HepG2 (cell line): ENCODE measurements around the gene ZBTB9. TPM values are rescaled to one million over a fixed set of nuclear protein-coding genes. Genes with fewer than 3 reads are reported as not detected.

Experiments
- DNMT3B ChIP-seq: conservative IDR thresholded peaks from 2 replicates; pipeline ENCODE4 v1.6.1; 2016; ENCODE audit warnings: missing biosample characterization, control low read depth
- ESRRA ChIP-seq: sonication (generic); formaldehyde crosslinking; IDR thresholded peaks from 2 replicates; pipeline ENCODE4 v1.5.1; 2020; ENCODE audit warnings: mild to moderate bottlenecking, low read depth, missing genetic modification reagents
- IRX3 ChIP-seq: sonication (generic); formaldehyde crosslinking; IDR thresholded peaks from 2 replicates; pipeline ENCODE4 v1.8.1; 2023; ENCODE audit warnings: mild to moderate bottlenecking, low read depth, missing genetic modification reagents, borderline replicate concordance
- JDP2 ChIP-seq: sonication (generic); formaldehyde crosslinking; IDR thresholded peaks from 2 replicates; pipeline ENCODE4 v1.8.1; 2022; ENCODE audit warnings: missing genetic modification reagents, borderline replicate concordance
- KLF6 ChIP-seq: IDR thresholded peaks from 2 replicates; pipeline ENCODE4 v1.8.0; 2016; ENCODE audit warnings: missing biosample characterization, missing genetic modification reagents
- MED1 ChIP-seq: sonication (generic); formaldehyde crosslinking; IDR thresholded peaks from 2 replicates; pipeline ENCODE4 v1.4.0; 2020; ENCODE audit warnings: missing genetic modification reagents
- NCOA2 ChIP-seq: sonication (generic); formaldehyde crosslinking; IDR thresholded peaks from 2 replicates; pipeline ENCODE4 v1.8.0; 2022; ENCODE audit warnings: inconsistent platforms
- SALL1 ChIP-seq: sonication (generic); formaldehyde crosslinking; IDR thresholded peaks from 2 replicates; pipeline ENCODE4 v1.8.0; 2022; ENCODE audit warnings: mild to moderate bottlenecking, missing genetic modification reagents
- SOX13 ChIP-seq, 3 experiments: fragments of 450-650 bp in 1 of 3; sonication (generic) in 1 of 3; formaldehyde crosslinking in 1 of 3; IDR thresholded peaks in 2 of 3; conservative IDR thresholded peaks in 1 of 3; 2 replicates each; pipeline versions ENCODE4 v1.5.0 to v1.6.1; 2016 to 2020; ENCODE audit warnings: antibody characterized with exemption in 1 of 3, mild to moderate bottlenecking in 1 of 3, missing compliant biosample characterization in 1 of 3, missing genetic modification reagents in 1 of 3, moderate library complexity in 1 of 3
- SP1 ChIP-seq, 2 experiments: fragments of 450-650 bp in 1 of 2; sonication (generic) in 1 of 2; formaldehyde crosslinking in 1 of 2; IDR thresholded peaks; 2 replicates each; pipeline versions ENCODE4 v1.4.0 to v1.6.1; 2016 to 2020; ENCODE audit warnings: missing genetic modification reagents in 1 of 2
- ZBTB42 ChIP-seq: sonication (generic); formaldehyde crosslinking; IDR thresholded peaks from 2 replicates; pipeline ENCODE4 v1.5.0; 2020; ENCODE audit warnings: mild to moderate bottlenecking, missing genetic modification reagents
- ZBTB8A ChIP-seq: sonication (generic); formaldehyde crosslinking; IDR thresholded peaks from 2 replicates; pipeline ENCODE4 v1.4.0; 2020; ENCODE audit warnings: mild to moderate bottlenecking, low read depth, missing genetic modification reagents, borderline replicate concordance
- ZNF460 ChIP-seq: sonication (generic); formaldehyde crosslinking; IDR thresholded peaks from 2 replicates; pipeline ENCODE4 v1.5.1; 2020; ENCODE audit warnings: missing genetic modification reagents, mild to moderate bottlenecking, borderline replicate concordance
- ZNF629 ChIP-seq: sonication (generic); formaldehyde crosslinking; conservative IDR thresholded peaks from 2 replicates; pipeline ENCODE4 v1.5.0; 2020; ENCODE audit warnings: missing genetic modification reagents
- ZNF646 ChIP-seq: sonication (generic); formaldehyde crosslinking; IDR thresholded peaks from 2 replicates; pipeline ENCODE4 v1.9.0; 2021; ENCODE audit warnings: mild to moderate bottlenecking, missing genetic modification reagents
- polyA plus RNA-seq, 8 experiments: library from polyadenylated mRNA; depleted of rRNA in 3 of 8; stranded (reverse) in 7 of 8; unstranded in 1 of 8; fragments of >200 nt; fragmentation: Illumina TruSeq in 4 of 8; extraction: Trizol in 4 of 8; gene quantifications; 2 replicates each; pipeline versions ENCODE4 v1.2.1 to v1.2.3, GENCODE V29; 2011 to 2016; ENCODE audit warnings: low read depth in 4 of 8, missing spikeins in 1 of 8, mixed read lengths in 1 of 8; ENCODE audit not compliant: insufficient read depth in 1 of 8
- total RNA-seq, 5 experiments: library from RNA; depleted of rRNA; stranded (reverse); fragments of >200 nt; fragmentation: Illumina TruSeq; extraction: Trizol; gene quantifications; 2 replicates each; pipeline ENCODE4 v1.2.3, GENCODE V29; 2016; ENCODE audit warnings: low read depth in 1 of 5
- TF ChIP-seq, protein P1 (sequence below): sonication (generic); formaldehyde crosslinking; IDR thresholded peaks from 2 replicates; pipeline ENCODE4 v1.5.0; 2020; ENCODE audit warnings: mild to moderate bottlenecking, missing genetic modification reagents, borderline replicate concordance
- TF ChIP-seq, protein P2 (sequence below), 2 experiments: fragments of 450-650 bp in 1 of 2; sonication (generic) in 1 of 2; formaldehyde crosslinking; IDR thresholded peaks; 2 replicates each; pipeline versions ENCODE4 v1.5.0 to v1.8.0; 2020 to 2022; ENCODE audit warnings: mild to moderate bottlenecking in 1 of 2, missing genetic modification reagents in 1 of 2

ZBTB9 gene
- total and polyA plus RNA-seq, 2 of the 13 experiments (the other 11 are each of a cell fraction or from before 2014, with no cell fraction given), result 5.3 to 9.2 TPM

GRCh38 chr6:33425668-33426577, 28.5 kb upstream of the ZBTB9 start (continued):
- TF ChIP-seq ZNF646 (CRISPR knock-in tag), result no peak
- no peak for TF ChIP-seq ZNF460 (CRISPR knock-in tag)
- no peak for TF ChIP-seq ZBTB8A (CRISPR knock-in tag)
- TF ChIP-seq, protein P1, sequence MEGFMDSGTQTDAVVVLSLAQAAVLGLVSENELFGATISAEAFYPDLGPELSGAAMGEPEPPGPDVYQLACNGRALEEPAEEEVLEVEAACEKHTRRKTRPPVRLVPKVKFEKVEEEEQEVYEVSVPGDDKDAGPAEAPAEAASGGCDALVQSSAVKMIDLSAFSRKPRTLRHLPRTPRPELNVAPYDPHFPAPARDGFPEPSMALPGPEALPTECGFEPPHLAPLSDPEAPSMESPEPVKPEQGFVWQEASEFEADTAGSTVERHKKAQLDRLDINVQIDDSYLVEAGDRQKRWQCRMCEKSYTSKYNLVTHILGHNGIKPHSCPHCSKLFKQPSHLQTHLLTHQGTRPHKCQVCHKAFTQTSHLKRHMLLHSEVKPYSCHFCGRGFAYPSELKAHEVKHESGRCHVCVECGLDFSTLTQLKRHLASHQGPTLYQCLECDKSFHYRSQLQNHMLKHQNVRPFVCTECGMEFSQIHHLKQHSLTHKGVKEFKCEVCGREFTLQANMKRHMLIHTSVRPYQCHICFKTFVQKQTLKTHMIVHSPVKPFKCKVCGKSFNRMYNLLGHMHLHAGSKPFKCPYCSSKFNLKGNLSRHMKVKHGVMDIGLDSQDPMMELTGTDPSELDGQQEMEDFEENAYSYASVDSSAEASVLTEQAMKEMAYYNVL, result no peak
- peak; percentile 87 for TF ChIP-seq SALL1 (CRISPR knock-in tag)
- peak; percentile 62; the same call in 1 of the 2 replicates for TF ChIP-seq KLF6 (CRISPR knock-in tag)
- TF ChIP-seq ZBTB42 (CRISPR knock-in tag), result no peak
- TF ChIP-seq MED1 (CRISPR knock-in tag), result peak; percentile 57; the same call in 1 of the 2 replicates
- TF ChIP-seq ZNF629, result no peak
- TF ChIP-seq, protein P2, sequence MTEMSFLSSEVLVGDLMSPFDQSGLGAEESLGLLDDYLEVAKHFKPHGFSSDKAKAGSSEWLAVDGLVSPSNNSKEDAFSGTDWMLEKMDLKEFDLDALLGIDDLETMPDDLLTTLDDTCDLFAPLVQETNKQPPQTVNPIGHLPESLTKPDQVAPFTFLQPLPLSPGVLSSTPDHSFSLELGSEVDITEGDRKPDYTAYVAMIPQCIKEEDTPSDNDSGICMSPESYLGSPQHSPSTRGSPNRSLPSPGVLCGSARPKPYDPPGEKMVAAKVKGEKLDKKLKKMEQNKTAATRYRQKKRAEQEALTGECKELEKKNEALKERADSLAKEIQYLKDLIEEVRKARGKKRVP (CRISPR knock-in tag; IDR thresholded peaks at IDR 0.05), result peak in 1 of 2 experiments; percentile 39; a peak in 1 of 4 replicates
- no peak for TF ChIP-seq JDP2 (CRISPR knock-in tag)
- TF ChIP-seq ESRRA (CRISPR knock-in tag), result peak; percentile 34; the same call in 1 of the 2 replicates
- TF ChIP-seq SOX13 (IDR thresholded peaks at IDR 0.05), result no peak
- TF ChIP-seq SOX13 (CRISPR knock-in tag; conservative IDR thresholded peaks at IDR 0.05 in 1 of 2, IDR thresholded peaks at IDR 0.05 in 1 of 2), result no peak
- TF ChIP-seq IRX3 (CRISPR knock-in tag), result no peak
- TF ChIP-seq NCOA2 (CRISPR knock-in tag), result 0 out of 2 replicates have a peak, but pooled peaks have one; percentile 13
- TF ChIP-seq DNMT3B (CRISPR knock-in tag), result 0 out of 2 replicates have a peak, but pooled peaks have one; percentile 46
- no peak for TF ChIP-seq SP1 (IDR thresholded peaks at IDR 0.05)
- TF ChIP-seq SP1 (CRISPR knock-in tag; IDR thresholded peaks at IDR 0.05), result peak; percentile 89
